DOHH2 (cell line): Measurements from ENCODE around the gene SH2D4B.

Experiments
- H3F3A ChIP-seq: fragments of 200-600 bp; sonication (generic), shearing (Covaris generic); 2 replicates; pipeline ENCODE4 v1.6.0; 2016; ENCODE audit warnings: antibody characterized with exemption, mild to moderate bottlenecking; ENCODE audit not compliant: control insufficient read depth, insufficient read depth
- H3K27ac ChIP-seq: fragments of 200-600 bp; sonication (generic); 2 replicates; pipeline ENCODE4 v1.5.1; 2014; ENCODE audit warnings: low read depth, mild to moderate bottlenecking, low read length, moderate library complexity
- H3K27me3 ChIP-seq: fragments of 200-600 bp; sonication (generic); 2 replicates; pipeline ENCODE4 v1.6.1; 2014; ENCODE audit warnings: mild to moderate bottlenecking, low read length, mixed read lengths; ENCODE audit not compliant: control insufficient read depth
- H3K36me3 ChIP-seq: fragments of 200-600 bp; sonication (generic); 2 replicates; pipeline ENCODE4 v1.6.1; 2014; ENCODE audit warnings: mild to moderate bottlenecking, low read length, moderate library complexity, mixed read lengths; ENCODE audit not compliant: control insufficient read depth
- H3K4me1 ChIP-seq: fragments of 200-600 bp; sonication (generic); 2 replicates; pipeline ENCODE4 v1.6.1; 2014; ENCODE audit warnings: mild to moderate bottlenecking, low read length, mixed read lengths; ENCODE audit not compliant: control insufficient read depth
- H3K4me2 ChIP-seq: fragments of 200-600 bp; sonication (generic); 2 replicates; pipeline ENCODE4 v1.6.0; 2014; ENCODE audit warnings: mild to moderate bottlenecking, low read length, moderate library complexity
- H3K4me3 ChIP-seq: fragments of 200-600 bp; sonication (generic); 2 replicates; pipeline ENCODE4 v1.5.1; 2014; ENCODE audit warnings: mild to moderate bottlenecking, low read length, mixed read lengths
- H3K79me2 ChIP-seq: fragments of 200-600 bp; sonication (generic); 2 replicates; pipeline ENCODE4 v1.6.1; 2014; ENCODE audit warnings: mild to moderate bottlenecking, low read length, mixed read lengths; ENCODE audit not compliant: control insufficient read depth
- H3K9me2 ChIP-seq: fragments of 200-600 bp; sonication (generic); replicated peaks from 2 replicates; pipeline ENCODE4 v1.6.1; 2014; ENCODE audit warnings: mild to moderate bottlenecking, low read length, mixed read lengths; ENCODE audit not compliant: control insufficient read depth
- H3K9me3 ChIP-seq: fragments of 200-600 bp; sonication (generic); 2 replicates; pipeline ENCODE4 v1.6.1; 2014; ENCODE audit warnings: antibody characterized with exemption, low read length, mixed read lengths; ENCODE audit not compliant: control insufficient read depth, insufficient read depth
- H4K20me1 ChIP-seq: fragments of 200-600 bp; sonication (generic); 2 replicates; pipeline ENCODE4 v1.6.0; 2014; ENCODE audit warnings: low read depth, mild to moderate bottlenecking, antibody characterized with exemption, low read length, moderate library complexity; ENCODE audit not compliant: control insufficient read depth, insufficient read depth
- EZH2phosphoT487 ChIP-seq: fragments of 200-600 bp; sonication (generic); IDR thresholded peaks from 2 replicates; pipeline ENCODE4 v1.6.1; 2017; ENCODE audit warnings: borderline replicate concordance, mild to moderate bottlenecking, antibody characterized with exemption, low read length, moderate library complexity, mixed read lengths
- TF ChIP-seq, protein P1 (sequence below): fragments of 200-600 bp; sonication (generic); IDR thresholded peaks from one replicate; pipeline ENCODE4 v1.5.1; 2014; ENCODE audit warnings: antibody characterized with exemption, mild to moderate bottlenecking, low read depth, low read length; ENCODE audit not compliant: poor library complexity, severe bottlenecking

The SH2D4B gene

DNA sequence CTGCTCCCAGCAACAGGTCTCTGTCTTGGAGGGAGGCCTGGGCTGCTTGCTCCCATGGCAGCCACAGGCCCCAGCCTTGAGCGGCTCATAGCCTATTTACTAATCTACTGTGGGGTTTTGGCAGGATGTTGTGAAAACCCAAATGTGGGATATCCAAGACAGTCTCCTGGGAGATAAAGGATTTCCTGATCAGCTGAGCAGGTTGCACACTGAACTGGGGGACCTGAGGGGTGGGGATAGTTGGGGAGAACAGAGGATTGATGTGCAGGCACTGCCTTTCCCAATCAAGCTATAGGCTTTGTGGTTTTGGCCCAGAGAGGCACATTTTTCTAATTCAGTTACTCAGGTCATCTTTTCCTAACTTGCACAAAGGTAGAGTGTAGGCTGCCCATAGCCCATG is 92.6 kb downstream of the SH2D4B start:
- Histone ChIP-seq H3F3A (no peaks in the 10 kb centered on the region), H3K4me1 (no peaks in the 10 kb centered on the region), H4K20me1 (no peaks in the 10 kb centered on the region), H3K36me3 (no peaks in the 10 kb centered on the region), H3K27ac (no peak overlapping the region), H3K4me3 (no peak overlapping the region), H3K79me2 (no peaks in the 10 kb centered on the region), H3K4me2 (no peak overlapping the region), H3K9me2 (no peaks in the 10 kb centered on the region), H3K9me3 (no peaks in the 10 kb centered on the region), H3K27me3 (no peaks in the 10 kb centered on the region)
- TF ChIP-seq, protein P1, sequence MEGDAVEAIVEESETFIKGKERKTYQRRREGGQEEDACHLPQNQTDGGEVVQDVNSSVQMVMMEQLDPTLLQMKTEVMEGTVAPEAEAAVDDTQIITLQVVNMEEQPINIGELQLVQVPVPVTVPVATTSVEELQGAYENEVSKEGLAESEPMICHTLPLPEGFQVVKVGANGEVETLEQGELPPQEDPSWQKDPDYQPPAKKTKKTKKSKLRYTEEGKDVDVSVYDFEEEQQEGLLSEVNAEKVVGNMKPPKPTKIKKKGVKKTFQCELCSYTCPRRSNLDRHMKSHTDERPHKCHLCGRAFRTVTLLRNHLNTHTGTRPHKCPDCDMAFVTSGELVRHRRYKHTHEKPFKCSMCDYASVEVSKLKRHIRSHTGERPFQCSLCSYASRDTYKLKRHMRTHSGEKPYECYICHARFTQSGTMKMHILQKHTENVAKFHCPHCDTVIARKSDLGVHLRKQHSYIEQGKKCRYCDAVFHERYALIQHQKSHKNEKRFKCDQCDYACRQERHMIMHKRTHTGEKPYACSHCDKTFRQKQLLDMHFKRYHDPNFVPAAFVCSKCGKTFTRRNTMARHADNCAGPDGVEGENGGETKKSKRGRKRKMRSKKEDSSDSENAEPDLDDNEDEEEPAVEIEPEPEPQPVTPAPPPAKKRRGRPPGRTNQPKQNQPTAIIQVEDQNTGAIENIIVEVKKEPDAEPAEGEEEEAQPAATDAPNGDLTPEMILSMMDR = no peak
- no peak for TF ChIP-seq EZH2phosphoT487

- Histone ChIP-seq H3K4me2 (no peak overlapping the region), H3K79me2 (no peaks in the 10 kb centered on the region), H3K27ac (no peak overlapping the region), H3F3A (no peaks in the 10 kb centered on the region), H3K4me1 (no peaks in the 10 kb centered on the region), H3K27me3 (no peaks in the 10 kb centered on the region), H3K9me3 (no peaks in the 10 kb centered on the region), H4K20me1 (no peaks in the 10 kb centered on the region), H3K4me3 (no peak overlapping the region), H3K36me3 (no peaks in the 10 kb centered on the region), H3K9me2 (no peaks in the 10 kb centered on the region)
- TF ChIP-seq, protein P1 = no peak
- no peak for TF ChIP-seq EZH2phosphoT487
These were observed 95.0 kb downstream of the SH2D4B start for GRCh38 chr10:80632742-80633141.

DNA sequence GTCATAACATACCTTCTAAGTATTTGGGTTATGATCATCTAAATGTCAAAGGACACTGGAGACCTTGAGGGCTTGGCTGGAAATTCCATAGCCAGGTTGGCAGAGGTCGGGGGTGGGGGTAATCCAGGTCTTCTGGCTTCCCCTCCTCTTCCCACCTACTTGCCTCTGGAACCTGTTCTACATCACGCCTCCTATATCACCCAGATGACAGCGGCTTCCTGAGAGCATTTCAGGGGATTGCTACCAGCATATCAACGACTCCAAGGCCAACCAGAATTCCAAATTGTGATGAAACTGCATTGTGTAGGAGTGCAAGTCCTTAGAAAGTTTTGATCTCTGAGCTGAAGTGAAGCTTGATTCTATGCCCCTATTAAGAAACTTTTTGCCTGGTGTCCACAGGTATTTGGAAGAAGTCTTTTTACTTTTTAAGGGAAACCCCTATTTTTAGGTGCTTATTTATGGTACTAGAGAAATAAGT is 95.7 kb downstream of the SH2D4B start:
- no peaks in the 10 kb centered on the region for H3K27me3 ChIP-seq
- no peaks in the 10 kb centered on the region for H4K20me1 ChIP-seq
- no peak overlapping the region for H3K4me2 ChIP-seq
- no peaks in the 10 kb centered on the region for H3F3A ChIP-seq
- no peaks in the 10 kb centered on the region for H3K9me2 ChIP-seq
- no peak overlapping the region for H3K4me3 ChIP-seq
- no peaks in the 10 kb centered on the region for H3K79me2 ChIP-seq
- no peaks in the 10 kb centered on the region for H3K4me1 ChIP-seq
- H3K36me3 ChIP-seq = no peaks in the 10 kb centered on the region
- TF ChIP-seq, protein P1 = no peak
- no peak for TF ChIP-seq EZH2phosphoT487
- no peaks in the 10 kb centered on the region for H3K9me3 ChIP-seq
- no peak overlapping the region for H3K27ac ChIP-seq
